ENCODE measurements around the gene PTGDS.

Gene PTGDS

DNA sequence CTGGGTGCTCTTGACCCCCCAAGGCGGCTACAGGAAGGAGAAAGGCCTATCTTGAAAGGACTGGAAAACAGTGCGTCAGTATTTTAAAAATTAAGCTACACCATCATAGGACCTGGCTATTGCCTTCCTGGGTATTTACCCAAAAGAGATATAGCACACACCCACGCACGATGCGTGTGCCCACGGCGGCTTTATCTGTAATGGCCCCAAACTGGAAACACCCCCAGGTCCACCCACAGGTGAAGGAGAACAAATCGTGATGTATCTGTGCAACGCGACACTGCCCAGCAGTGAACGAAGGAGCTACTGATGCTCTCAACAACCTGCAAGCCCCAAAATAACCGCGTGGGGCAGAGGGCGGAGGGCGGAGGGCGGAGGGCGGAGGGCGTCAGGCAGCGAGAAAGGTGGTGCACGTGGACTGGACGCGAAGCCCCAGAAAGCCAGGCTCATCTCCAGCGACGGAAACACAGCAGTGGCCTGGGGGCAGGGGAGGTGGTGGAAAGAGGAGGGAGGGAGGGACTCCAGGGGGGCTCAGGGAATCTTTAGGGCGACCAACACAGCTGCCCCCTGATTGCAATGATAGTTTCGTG lies 12.4 kb upstream of the PTGDS start:
- DNase-seq (ENCODE audit: insufficient read length, low spot score) (no peak), FAIRE-seq (no peak)
- TF ChIP-seq, protein P1, sequence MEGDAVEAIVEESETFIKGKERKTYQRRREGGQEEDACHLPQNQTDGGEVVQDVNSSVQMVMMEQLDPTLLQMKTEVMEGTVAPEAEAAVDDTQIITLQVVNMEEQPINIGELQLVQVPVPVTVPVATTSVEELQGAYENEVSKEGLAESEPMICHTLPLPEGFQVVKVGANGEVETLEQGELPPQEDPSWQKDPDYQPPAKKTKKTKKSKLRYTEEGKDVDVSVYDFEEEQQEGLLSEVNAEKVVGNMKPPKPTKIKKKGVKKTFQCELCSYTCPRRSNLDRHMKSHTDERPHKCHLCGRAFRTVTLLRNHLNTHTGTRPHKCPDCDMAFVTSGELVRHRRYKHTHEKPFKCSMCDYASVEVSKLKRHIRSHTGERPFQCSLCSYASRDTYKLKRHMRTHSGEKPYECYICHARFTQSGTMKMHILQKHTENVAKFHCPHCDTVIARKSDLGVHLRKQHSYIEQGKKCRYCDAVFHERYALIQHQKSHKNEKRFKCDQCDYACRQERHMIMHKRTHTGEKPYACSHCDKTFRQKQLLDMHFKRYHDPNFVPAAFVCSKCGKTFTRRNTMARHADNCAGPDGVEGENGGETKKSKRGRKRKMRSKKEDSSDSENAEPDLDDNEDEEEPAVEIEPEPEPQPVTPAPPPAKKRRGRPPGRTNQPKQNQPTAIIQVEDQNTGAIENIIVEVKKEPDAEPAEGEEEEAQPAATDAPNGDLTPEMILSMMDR (IDR thresholded peaks at IDR 0.05; ENCODE audit: insufficient read depth, missing control alignments): no peak

DNA sequence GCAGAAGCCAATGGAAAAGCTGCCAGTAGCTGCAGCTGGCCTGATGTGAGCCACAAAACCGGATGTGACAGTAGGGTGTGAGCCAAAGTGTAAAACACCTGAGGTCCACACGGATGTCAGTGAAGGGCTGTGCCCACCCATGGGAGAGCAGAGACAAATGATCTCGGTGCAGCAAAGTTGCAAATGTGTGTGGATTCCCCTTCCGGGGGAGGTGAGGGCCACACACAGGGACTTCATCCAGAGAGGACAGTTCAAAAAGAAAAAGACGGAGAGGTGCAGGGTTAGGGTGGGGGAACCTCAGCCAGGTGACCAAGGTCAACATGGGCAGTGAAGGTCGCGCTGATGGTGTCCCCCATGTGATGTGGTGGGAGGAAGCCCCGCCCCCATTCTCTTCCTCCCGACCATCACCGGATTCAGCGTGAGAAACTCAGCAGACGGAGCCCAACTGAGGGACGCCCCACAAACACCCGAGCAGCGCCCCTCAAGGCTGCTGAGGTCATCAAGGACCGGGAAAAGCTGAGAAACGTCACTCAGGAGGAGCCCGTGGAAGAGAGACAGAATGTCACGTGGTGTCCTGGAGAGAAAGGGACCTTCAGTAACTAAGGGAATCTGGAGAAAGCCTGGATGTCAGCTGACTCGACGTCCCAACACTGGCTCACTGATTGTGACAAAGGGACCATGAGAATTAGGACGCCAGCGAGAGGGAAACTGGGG lies 11.4 kb upstream of the PTGDS start:
- TF ChIP-seq, protein P1 (IDR thresholded peaks at IDR 0.05; ENCODE audit: insufficient read depth, missing control alignments): no peak
- FAIRE-seq (no peak), DNase-seq (ENCODE audit: insufficient read length, low spot score) (no peak)

DNA sequence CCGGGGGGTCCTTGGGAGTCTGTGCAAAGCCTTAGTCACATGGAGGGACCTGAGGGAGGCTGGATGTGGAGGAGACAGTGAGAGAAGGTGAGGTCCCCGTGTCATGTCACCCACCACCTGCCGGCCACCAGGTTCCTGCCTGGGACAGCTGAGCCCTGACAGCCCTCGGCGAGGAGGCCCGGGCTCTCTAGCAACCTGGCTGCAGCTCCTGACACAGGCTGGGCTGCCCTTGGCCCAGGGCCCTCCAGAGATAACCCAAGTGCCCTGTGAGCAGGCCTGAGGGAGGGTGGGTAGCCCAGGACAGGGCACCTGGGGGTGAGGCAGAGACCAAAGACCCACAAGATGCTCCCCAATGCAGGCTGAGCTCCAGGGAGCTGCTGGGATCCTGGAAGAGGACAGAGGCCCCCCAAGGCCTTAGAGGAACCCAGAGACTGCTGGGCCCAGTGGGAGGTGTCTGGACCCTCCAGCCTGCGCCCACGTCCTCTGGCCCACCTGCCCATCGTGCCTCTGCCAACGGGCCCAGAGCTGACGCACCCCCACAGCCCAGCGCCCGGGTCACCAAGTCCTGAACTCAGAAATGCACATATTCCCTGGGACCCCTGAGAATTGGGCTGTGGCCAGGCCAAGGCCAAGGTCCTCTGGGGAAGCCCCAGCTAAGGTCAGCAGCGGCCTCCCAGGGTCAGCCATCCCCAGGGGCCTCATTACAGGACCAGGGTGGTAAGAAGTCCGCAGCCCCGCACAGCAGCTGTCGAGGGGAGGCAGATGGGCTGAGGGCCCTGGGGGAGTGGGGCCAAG lies 8.8 kb upstream of the PTGDS start:
- FAIRE-seq: no peak

DNA sequence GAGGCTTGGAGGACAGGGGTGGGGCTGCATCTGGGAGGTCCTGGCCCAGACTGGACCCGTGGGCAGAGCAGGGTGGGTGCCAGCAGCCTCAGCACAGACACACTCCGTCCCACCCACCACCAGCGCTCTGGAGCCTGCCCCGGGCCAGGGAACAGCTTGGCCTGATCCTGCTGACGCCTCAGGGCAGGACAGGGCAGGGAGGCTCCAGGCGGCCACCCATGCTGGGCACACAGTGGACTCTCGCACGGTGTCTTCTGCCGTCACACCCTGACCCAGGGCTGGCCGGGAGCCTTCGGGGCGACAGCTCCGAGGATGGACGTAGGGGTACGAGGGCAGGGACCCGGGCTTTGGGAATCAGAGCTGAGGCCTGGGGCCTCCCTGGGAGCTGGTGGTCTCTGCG lies 8.2 kb upstream of the PTGDS start:
- no peak for FAIRE-seq
- TF ChIP-seq, protein P1 (IDR thresholded peaks at IDR 0.05; ENCODE audit: insufficient read depth, missing control alignments): no peak

More for the DNA sequence above, 8.8 kb upstream of the PTGDS start:
- TF ChIP-seq, protein P1 (IDR thresholded peaks at IDR 0.05; ENCODE audit: insufficient read depth, missing control alignments): no peak
- no peak for DNase-seq (ENCODE audit: insufficient read length, low spot score)

DNA sequence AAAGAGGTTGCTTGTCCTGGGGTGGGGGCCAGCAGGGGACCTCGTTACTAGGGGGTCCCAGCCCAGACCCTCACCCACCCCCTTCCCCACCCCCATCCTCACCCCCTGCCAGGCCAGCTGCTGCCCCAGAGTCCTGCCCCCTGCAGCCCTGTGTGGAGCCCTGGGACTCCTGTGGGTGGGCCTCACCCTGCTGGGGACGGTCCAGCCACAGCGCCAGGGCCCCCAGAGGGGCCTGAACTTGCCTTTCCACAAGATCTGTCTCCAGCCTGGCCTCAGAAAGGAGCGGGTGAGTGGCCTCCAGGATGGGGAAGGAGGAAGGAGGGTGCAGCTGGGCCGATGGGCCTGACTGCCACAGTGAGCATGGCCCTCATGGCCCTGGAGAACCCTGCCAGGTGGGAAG lies 7.5 kb upstream of the PTGDS start:
- TF ChIP-seq, protein P1 (IDR thresholded peaks at IDR 0.05; ENCODE audit: insufficient read depth, missing control alignments): no peak

More for the DNA sequence above, 8.2 kb upstream of the PTGDS start:
- DNase-seq (ENCODE audit: insufficient read length, low spot score): no peak

DNA sequence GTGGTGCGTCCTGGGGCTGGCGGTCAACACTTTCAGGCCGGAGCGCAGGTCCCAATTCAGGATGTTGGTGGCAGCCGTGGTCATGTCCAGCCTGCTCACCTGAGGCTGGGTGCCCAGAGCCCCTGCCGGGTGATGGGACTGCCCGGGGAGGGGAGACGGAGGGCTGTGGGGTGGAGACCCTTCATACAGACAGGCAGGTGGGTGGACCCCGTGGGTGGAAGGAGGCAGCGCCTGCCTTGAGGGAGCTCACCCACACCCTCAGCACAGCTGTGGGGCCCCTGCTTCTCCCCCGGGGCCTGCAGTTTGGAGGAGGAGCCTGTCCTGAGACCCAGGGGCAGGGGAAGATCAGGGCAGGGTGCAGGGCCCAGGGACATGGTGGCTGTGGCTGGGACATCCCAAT lies 6.9 kb upstream of the PTGDS start:
- TF ChIP-seq, protein P1 (IDR thresholded peaks at IDR 0.05; ENCODE audit: insufficient read depth, missing control alignments): no peak
- FAIRE-seq: no peak
- no peak for DNase-seq (ENCODE audit: insufficient read length, low spot score)

More for the DNA sequence above, 7.5 kb upstream of the PTGDS start:
- FAIRE-seq (no peak), DNase-seq (ENCODE audit: insufficient read length, low spot score) (no peak)

All from D721Med (cell line).